ENCODE measurements around the gene CRACDL. TPM values are rescaled to one million over a fixed set of nuclear protein-coding genes. Genes with fewer than 3 reads are reported as not detected.

CRACDL gene
- total and polyA plus RNA-seq, 2 of the 13 experiments (the other 11 are each of a cell fraction or from before 2014, with no cell fraction given), result 0.15 to 0.26 TPM

- no peak for TF ChIP-seq NCOA1 (CRISPR knock-in tag; IDR thresholded peaks at IDR 0.05)
- TF ChIP-seq, protein P1, sequence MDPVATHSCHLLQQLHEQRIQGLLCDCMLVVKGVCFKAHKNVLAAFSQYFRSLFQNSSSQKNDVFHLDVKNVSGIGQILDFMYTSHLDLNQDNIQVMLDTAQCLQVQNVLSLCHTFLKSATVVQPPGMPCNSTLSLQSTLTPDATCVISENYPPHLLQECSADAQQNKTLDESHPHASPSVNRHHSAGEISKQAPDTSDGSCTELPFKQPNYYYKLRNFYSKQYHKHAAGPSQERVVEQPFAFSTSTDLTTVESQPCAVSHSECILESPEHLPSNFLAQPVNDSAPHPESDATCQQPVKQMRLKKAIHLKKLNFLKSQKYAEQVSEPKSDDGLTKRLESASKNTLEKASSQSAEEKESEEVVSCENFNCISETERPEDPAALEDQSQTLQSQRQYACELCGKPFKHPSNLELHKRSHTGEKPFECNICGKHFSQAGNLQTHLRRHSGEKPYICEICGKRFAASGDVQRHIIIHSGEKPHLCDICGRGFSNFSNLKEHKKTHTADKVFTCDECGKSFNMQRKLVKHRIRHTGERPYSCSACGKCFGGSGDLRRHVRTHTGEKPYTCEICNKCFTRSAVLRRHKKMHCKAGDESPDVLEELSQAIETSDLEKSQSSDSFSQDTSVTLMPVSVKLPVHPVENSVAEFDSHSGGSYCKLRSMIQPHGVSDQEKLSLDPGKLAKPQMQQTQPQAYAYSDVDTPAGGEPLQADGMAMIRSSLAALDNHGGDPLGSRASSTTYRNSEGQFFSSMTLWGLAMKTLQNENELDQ (CRISPR knock-in tag; IDR thresholded peaks at IDR 0.05; ENCODE audit: borderline replicate concordance), result no peak
- no peak for TF ChIP-seq CHD2 (IDR thresholded peaks at IDR 0.05; ENCODE audit: low read depth, low read length)
- no peak for TF ChIP-seq UBTF (CRISPR knock-in tag; IDR thresholded peaks at IDR 0.05)
- no peak for TF ChIP-seq ZNF749 (CRISPR knock-in tag; IDR thresholded peaks at IDR 0.05; ENCODE audit: borderline replicate concordance)
- 0 out of 2 replicates have a peak, but pooled peaks have one; percentile 41 for TF ChIP-seq ARHGAP35 (CRISPR knock-in tag; IDR thresholded peaks at IDR 0.05; ENCODE audit: borderline replicate concordance)
- TF ChIP-seq CBX1 (IDR thresholded peaks at IDR 0.05; ENCODE audit: low read depth), result peak; percentile 43
- TF ChIP-seq MTF1 (CRISPR knock-in tag; IDR thresholded peaks at IDR 0.05), result no peak
- no peak for TF ChIP-seq ZSCAN31 (CRISPR knock-in tag; IDR thresholded peaks at IDR 0.05; ENCODE audit: low read depth)
- TF ChIP-seq HNRNPH1 (optimal IDR thresholded peaks at IDR 0.05; ENCODE audit: low read depth, low read length), result no peak
- TF ChIP-seq RFXAP (CRISPR knock-in tag; IDR thresholded peaks at IDR 0.05; ENCODE audit: borderline replicate concordance), result no peak
- TF ChIP-seq FOXA1 (IDR thresholded peaks at IDR 0.05), result no peak
- TF ChIP-seq FOXA1 (CRISPR knock-in tag; IDR thresholded peaks at IDR 0.05), result peak; percentile 62; the same call in 1 of the 2 replicates
- TF ChIP-seq ZUFSP (CRISPR knock-in tag; IDR thresholded peaks at IDR 0.05; ENCODE audit: borderline replicate concordance), result no peak
- TF ChIP-seq, protein P2, sequence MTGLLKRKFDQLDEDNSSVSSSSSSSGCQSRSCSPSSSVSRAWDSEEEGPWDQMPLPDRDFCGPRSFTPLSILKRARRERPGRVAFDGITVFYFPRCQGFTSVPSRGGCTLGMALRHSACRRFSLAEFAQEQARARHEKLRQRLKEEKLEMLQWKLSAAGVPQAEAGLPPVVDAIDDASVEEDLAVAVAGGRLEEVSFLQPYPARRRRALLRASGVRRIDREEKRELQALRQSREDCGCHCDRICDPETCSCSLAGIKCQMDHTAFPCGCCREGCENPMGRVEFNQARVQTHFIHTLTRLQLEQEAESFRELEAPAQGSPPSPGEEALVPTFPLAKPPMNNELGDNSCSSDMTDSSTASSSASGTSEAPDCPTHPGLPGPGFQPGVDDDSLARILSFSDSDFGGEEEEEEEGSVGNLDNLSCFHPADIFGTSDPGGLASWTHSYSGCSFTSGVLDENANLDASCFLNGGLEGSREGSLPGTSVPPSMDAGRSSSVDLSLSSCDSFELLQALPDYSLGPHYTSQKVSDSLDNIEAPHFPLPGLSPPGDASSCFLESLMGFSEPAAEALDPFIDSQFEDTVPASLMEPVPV (CRISPR knock-in tag; IDR thresholded peaks at IDR 0.05), result no peak
- no peak for TF ChIP-seq ZNF207 (IDR thresholded peaks at IDR 0.05; ENCODE audit: borderline replicate concordance)
- TF ChIP-seq PBX3 (CRISPR knock-in tag; IDR thresholded peaks at IDR 0.05; ENCODE audit: borderline replicate concordance), result no peak
- no peak for TF ChIP-seq CBX2 (IDR thresholded peaks at IDR 0.05; ENCODE audit: low read depth, low read length)
- no peak for TF ChIP-seq CBX2 (CRISPR knock-in tag; IDR thresholded peaks at IDR 0.05; ENCODE audit: low read depth)
- no peak for TF ChIP-seq ZNF232 (CRISPR knock-in tag; IDR thresholded peaks at IDR 0.05; ENCODE audit: borderline replicate concordance)
Observed at GRCh38 chr2:98911376-98912154, 24.5 kb downstream of the CRACDL start (continued).
